GM12878 (cell line): ENCODE measurements around the gene RAB23. TPM values are rescaled to one million over a fixed set of nuclear protein-coding genes. Genes with fewer than 3 reads are reported as not detected.

ENCODE experiments used
- ATAC-seq: fragments of 200-7000 bp; cut with Tn5 transposase; 3 replicates; pipeline ENCODE4 v1.9.1; 2020; ENCODE audit warnings: mild to moderate bottlenecking, moderate library complexity
- BruUV-seq: library from RNA; stranded (reverse); fragments of 400-500 nt; replicated peaks from 2 replicates; lab custom pipeline; 2021; lab: Mats Ljungman, UMichigan
- CTCF ChIA-PET: fragments of 300-600 bp; sonication (Branson Sonifier 250); formaldehyde crosslinking; extraction: SDS; loops from one replicate; lab custom pipeline; 2021; ENCODE audit warnings: inconsistent platforms; lab: Yijun Ruan, JAX
- POLR2A ChIA-PET: fragments of 350-600 bp; formaldehyde crosslinking; extraction: SDS; loops from one replicate; lab custom pipeline; 2021; ENCODE audit warnings: inconsistent platforms; lab: Charles Lee
- RAD21 ChIA-PET: fragments of 300-600 bp; sonication (Branson Sonifier 250); formaldehyde crosslinking; loops from one replicate; lab custom pipeline; 2023; ENCODE audit warnings: antibody characterized with exemption; ENCODE audit not compliant: unreplicated experiment; lab: Charles Lee
- SMC1A ChIA-PET: fragments of 300-600 bp; sonication (Branson Sonifier 250); formaldehyde crosslinking; loops from one replicate; lab custom pipeline; 2023; ENCODE audit not compliant: unreplicated experiment, uncharacterized antibody; lab: Charles Lee
- DNase-seq: peaks from one replicate; pipeline ENCODE4 v3.0.0-alpha.2; 2011; ENCODE audit warnings: low read depth, low spot score
- FAIRE-seq: peaks from 3 replicates; lab custom pipeline; 2011; peaks lifted over from hg19 to GRCh38; lab: Jason Lieb, UNC
- H2AFZ ChIP-seq: 2 replicates; pipeline ENCODE4 v1.6.0; 2011; ENCODE audit warnings: low read depth, low read length, control low read depth; ENCODE audit not compliant: control insufficient read depth
- H3K27ac ChIP-seq: 2 replicates; pipeline ENCODE4 v1.5.1; 2011; ENCODE audit warnings: control low read depth; ENCODE audit not compliant: control insufficient read depth, insufficient read depth
- H3K27me3 ChIP-seq, 2 experiments: replicated peaks in 1 of 2; 2 replicates each; pipeline versions ENCODE4 v1.6.0 to v1.6.1; 2011; ENCODE audit warnings: low read length in 1 of 2; ENCODE audit not compliant: control insufficient read depth in 2 of 2, insufficient read depth in 2 of 2
- H3K36me3 ChIP-seq, 2 experiments: 2 replicates each; pipeline ENCODE4 v1.5.1; 2011; ENCODE audit warnings: low read length in 1 of 2; ENCODE audit not compliant: control insufficient read depth in 2 of 2, insufficient read depth in 2 of 2
- H3K4me1 ChIP-seq: 2 replicates; pipeline ENCODE4 v1.6.1; 2011; ENCODE audit warnings: mild to moderate bottlenecking, low read length, moderate library complexity, mixed read lengths; ENCODE audit not compliant: control insufficient read depth, insufficient read depth
- H3K4me2 ChIP-seq: 2 replicates; pipeline ENCODE4 v1.6.0; 2011; ENCODE audit warnings: control low read depth; ENCODE audit not compliant: control insufficient read depth, insufficient read depth
- H3K4me3 ChIP-seq: fragments of 200-600 bp; sonication (generic); 2 replicates; pipeline ENCODE4 v1.5.1; 2016
- H3K79me2 ChIP-seq: 2 replicates; pipeline ENCODE4 v1.6.0; 2011; ENCODE audit warnings: low read length; ENCODE audit not compliant: control insufficient read depth, insufficient read depth
- H3K9ac ChIP-seq: 2 replicates; pipeline ENCODE4 v1.8.0; 2011; ENCODE audit warnings: low read length, control low read depth, mixed read lengths; ENCODE audit not compliant: control insufficient read depth, insufficient read depth
- H3K9me3 ChIP-seq: replicated peaks from 3 replicates; pipeline ENCODE4 v1.5.1; 2011; ENCODE audit warnings: mild to moderate bottlenecking, low read length; ENCODE audit not compliant: control insufficient read depth, insufficient read depth
- H4K20me1 ChIP-seq: 2 replicates; pipeline ENCODE4 v1.6.0; 2011; ENCODE audit not compliant: control insufficient read depth, insufficient read depth
- CREB1 ChIP-seq: IDR thresholded peaks from 2 replicates; pipeline ENCODE4 v1.6.1; 2012; ENCODE audit warnings: low read depth, mild to moderate bottlenecking, inconsistent platforms
- PAX5 ChIP-seq: IDR thresholded peaks from 2 replicates; pipeline ENCODE4 v1.6.1; 2011; ENCODE audit warnings: low read depth, low read length, borderline replicate concordance
- POLR2AphosphoS2 ChIP-seq: IDR thresholded peaks from 2 replicates; pipeline ENCODE4 v1.6.1; 2011; ENCODE audit warnings: low read depth, mild to moderate bottlenecking, low read length, improper control_type of control experiment, moderate library complexity
- SREBF2 ChIP-seq: IDR thresholded peaks from 2 replicates; pipeline ENCODE4 v1.6.1; 2012; ENCODE audit warnings: mild to moderate bottlenecking, low read length
- WGBS: methylation state at CpG from one replicate; pipeline ENCODE4 v1.1.6; 2016; ENCODE audit warnings: low lambda C conversion rate; ENCODE audit not compliant: insufficient replicate concordance, insufficient coverage; ENCODE audit errors: missing lambda C conversion rate; 5-methylcytosine and 5-hydroxymethylcytosine counted together
- in situ Hi-C: fragments of 300-500 bp; cut with MboI; formaldehyde crosslinking; loops from 9 replicates; pipeline ENCODE4 v1.14.3; 2018; ENCODE audit warnings: mixed read lengths
- intact Hi-C: fragments of 100-400 bp; cut with micrococcal nuclease; formaldehyde crosslinking; loops from one replicate; pipeline ENCODE4 v1.14.2; 2022; ENCODE audit not compliant: unreplicated experiment
- polyA plus RNA-seq, 11 experiments: library from polyadenylated mRNA; depleted of rRNA in 4 of 11; unstranded in 6 of 11; stranded (reverse) in 5 of 11; fragments of >200 nt; fragmentation: Nextera tagmentation in 4 of 11; fragmentation: Illumina TruSeq in 1 of 11; extraction: Ambion mirVana in 4 of 11; extraction: Trizol in 1 of 11; gene quantifications; 1 replicate in 1 of 11; 2 replicates in 10 of 11; pipeline versions ENCODE4 v1.2.1 to v1.2.3, GENCODE V29; 2011 to 2016; ENCODE audit warnings: inconsistent platforms in 2 of 11, missing spikeins in 2 of 11, low read depth in 1 of 11
- total RNA-seq, 4 experiments: library from RNA; depleted of rRNA in 3 of 4; stranded (reverse); fragments of >200 nt in 3 of 4; fragmentation: Illumina TruSeq in 1 of 4; extraction: Trizol in 1 of 4; gene quantifications; 2 replicates each; pipeline versions ENCODE4 v1.2.1 to v1.2.3, GENCODE V29; 2013 to 2021
- TF ChIP-seq, protein P1 (sequence below): IDR thresholded peaks from 2 replicates; pipeline ENCODE4 v1.6.1; 2012; ENCODE audit warnings: improper control_type of control experiment, low read depth, low read length; ENCODE audit not compliant: insufficient replicate concordance
- TF ChIP-seq, protein P2 (sequence below): fragments of 450-650 bp; IDR thresholded peaks from 2 replicates; pipeline ENCODE4 v1.6.1; 2014; ENCODE audit warnings: mild to moderate bottlenecking
- TF ChIP-seq, protein P3 (sequence below): fragments of 450-650 bp; IDR thresholded peaks from 2 replicates; pipeline ENCODE4 v1.6.1; 2018; ENCODE audit warnings: borderline replicate concordance, mild to moderate bottlenecking; ENCODE audit not compliant: partially characterized antibody
- TF ChIP-seq, protein P4 (sequence below): fragments of 450-650 bp; formaldehyde crosslinking; IDR thresholded peaks from 2 replicates; pipeline ENCODE4 v1.4.0; 2022; ENCODE audit warnings: mild to moderate bottlenecking, moderate library complexity

Gene RAB23
- total and polyA plus RNA-seq, 10 of the 15 experiments (the other 5 are each of a cell fraction or from before 2014, with no cell fraction given) = 0.80 to 6.0 (median 3.1) TPM

GRCh38 chr6:57252975-57253374 lies 30.9 kb upstream of the RAB23 start:
- no peak overlapping the region for H3K9ac ChIP-seq
- no TSS peak for BruUV-seq
- in situ Hi-C loops = no loop called here
- H3K27me3 ChIP-seq = no peaks in the 10 kb centered on the region
- DNase-seq (no peak), ATAC-seq (no peak), FAIRE-seq (no peak)
- intact Hi-C loops = no loop called here
- ChIA-PET POLR2A (no interaction called here), SMC1A (no interaction called here), CTCF (interaction anchor here (0.9 kb wide), 1 partner anchor 348 kb away, joined by 3 read pairs; no protein-coding TSS in a partner anchor), RAD21 (interaction anchor here (1.4 kb wide), 1 partner anchor 64 kb away, joined by 3 read pairs; no protein-coding TSS in a partner anchor)
- H3K4me2 ChIP-seq = no peak overlapping the region
- no peak overlapping the region for H3K4me3 ChIP-seq
- 7% methylated on average over 1 of the region's 1 CpG for WGBS
- H3K79me2 ChIP-seq = no peaks in the 10 kb centered on the region
- H2AFZ ChIP-seq = no peak overlapping the region
- H3K27ac ChIP-seq = no peak overlapping the region
- H4K20me1 ChIP-seq = no peaks in the 10 kb centered on the region
- no peaks in the 10 kb centered on the region for H3K9me3 ChIP-seq
- H3K4me1 ChIP-seq = no peaks in the 10 kb centered on the region
- H3K36me3 ChIP-seq = no peaks in the 10 kb centered on the region
- TF ChIP-seq SREBF2 = no peak
- no peak for TF ChIP-seq POLR2AphosphoS2
- TF ChIP-seq, protein P1, sequence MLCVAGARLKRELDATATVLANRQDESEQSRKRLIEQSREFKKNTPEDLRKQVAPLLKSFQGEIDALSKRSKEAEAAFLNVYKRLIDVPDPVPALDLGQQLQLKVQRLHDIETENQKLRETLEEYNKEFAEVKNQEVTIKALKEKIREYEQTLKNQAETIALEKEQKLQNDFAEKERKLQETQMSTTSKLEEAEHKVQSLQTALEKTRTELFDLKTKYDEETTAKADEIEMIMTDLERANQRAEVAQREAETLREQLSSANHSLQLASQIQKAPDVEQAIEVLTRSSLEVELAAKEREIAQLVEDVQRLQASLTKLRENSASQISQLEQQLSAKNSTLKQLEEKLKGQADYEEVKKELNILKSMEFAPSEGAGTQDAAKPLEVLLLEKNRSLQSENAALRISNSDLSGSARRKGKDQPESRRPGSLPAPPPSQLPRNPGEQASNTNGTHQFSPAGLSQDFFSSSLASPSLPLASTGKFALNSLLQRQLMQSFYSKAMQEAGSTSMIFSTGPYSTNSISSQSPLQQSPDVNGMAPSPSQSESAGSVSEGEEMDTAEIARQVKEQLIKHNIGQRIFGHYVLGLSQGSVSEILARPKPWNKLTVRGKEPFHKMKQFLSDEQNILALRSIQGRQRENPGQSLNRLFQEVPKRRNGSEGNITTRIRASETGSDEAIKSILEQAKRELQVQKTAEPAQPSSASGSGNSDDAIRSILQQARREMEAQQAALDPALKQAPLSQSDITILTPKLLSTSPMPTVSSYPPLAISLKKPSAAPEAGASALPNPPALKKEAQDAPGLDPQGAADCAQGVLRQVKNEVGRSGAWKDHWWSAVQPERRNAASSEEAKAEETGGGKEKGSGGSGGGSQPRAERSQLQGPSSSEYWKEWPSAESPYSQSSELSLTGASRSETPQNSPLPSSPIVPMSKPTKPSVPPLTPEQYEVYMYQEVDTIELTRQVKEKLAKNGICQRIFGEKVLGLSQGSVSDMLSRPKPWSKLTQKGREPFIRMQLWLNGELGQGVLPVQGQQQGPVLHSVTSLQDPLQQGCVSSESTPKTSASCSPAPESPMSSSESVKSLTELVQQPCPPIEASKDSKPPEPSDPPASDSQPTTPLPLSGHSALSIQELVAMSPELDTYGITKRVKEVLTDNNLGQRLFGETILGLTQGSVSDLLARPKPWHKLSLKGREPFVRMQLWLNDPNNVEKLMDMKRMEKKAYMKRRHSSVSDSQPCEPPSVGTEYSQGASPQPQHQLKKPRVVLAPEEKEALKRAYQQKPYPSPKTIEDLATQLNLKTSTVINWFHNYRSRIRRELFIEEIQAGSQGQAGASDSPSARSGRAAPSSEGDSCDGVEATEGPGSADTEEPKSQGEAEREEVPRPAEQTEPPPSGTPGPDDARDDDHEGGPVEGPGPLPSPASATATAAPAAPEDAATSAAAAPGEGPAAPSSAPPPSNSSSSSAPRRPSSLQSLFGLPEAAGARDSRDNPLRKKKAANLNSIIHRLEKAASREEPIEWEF = no peak
- TF ChIP-seq, protein P2, sequence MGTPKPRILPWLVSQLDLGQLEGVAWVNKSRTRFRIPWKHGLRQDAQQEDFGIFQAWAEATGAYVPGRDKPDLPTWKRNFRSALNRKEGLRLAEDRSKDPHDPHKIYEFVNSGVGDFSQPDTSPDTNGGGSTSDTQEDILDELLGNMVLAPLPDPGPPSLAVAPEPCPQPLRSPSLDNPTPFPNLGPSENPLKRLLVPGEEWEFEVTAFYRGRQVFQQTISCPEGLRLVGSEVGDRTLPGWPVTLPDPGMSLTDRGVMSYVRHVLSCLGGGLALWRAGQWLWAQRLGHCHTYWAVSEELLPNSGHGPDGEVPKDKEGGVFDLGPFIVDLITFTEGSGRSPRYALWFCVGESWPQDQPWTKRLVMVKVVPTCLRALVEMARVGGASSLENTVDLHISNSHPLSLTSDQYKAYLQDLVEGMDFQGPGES = no peak
- TF ChIP-seq PAX5 = no peak
- TF ChIP-seq, protein P3, sequence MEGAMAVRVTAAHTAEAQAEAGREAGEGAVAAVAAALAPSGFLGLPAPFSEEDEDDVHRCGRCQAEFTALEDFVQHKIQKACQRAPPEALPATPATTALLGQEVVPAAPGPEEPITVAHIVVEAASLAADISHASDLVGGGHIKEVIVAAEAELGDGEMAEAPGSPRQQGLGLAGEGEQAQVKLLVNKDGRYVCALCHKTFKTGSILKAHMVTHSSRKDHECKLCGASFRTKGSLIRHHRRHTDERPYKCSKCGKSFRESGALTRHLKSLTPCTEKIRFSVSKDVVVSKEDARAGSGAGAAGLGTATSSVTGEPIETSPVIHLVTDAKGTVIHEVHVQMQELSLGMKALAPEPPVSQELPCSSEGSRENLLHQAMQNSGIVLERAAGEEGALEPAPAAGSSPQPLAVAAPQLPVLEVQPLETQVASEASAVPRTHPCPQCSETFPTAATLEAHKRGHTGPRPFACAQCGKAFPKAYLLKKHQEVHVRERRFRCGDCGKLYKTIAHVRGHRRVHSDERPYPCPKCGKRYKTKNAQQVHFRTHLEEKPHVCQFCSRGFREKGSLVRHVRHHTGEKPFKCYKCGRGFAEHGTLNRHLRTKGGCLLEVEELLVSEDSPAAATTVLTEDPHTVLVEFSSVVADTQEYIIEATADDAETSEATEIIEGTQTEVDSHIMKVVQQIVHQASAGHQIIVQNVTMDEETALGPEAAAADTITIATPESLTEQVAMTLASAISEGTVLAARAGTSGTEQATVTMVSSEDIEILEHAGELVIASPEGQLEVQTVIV = no peak
- no peak for TF ChIP-seq CREB1
- TF ChIP-seq, protein P4, sequence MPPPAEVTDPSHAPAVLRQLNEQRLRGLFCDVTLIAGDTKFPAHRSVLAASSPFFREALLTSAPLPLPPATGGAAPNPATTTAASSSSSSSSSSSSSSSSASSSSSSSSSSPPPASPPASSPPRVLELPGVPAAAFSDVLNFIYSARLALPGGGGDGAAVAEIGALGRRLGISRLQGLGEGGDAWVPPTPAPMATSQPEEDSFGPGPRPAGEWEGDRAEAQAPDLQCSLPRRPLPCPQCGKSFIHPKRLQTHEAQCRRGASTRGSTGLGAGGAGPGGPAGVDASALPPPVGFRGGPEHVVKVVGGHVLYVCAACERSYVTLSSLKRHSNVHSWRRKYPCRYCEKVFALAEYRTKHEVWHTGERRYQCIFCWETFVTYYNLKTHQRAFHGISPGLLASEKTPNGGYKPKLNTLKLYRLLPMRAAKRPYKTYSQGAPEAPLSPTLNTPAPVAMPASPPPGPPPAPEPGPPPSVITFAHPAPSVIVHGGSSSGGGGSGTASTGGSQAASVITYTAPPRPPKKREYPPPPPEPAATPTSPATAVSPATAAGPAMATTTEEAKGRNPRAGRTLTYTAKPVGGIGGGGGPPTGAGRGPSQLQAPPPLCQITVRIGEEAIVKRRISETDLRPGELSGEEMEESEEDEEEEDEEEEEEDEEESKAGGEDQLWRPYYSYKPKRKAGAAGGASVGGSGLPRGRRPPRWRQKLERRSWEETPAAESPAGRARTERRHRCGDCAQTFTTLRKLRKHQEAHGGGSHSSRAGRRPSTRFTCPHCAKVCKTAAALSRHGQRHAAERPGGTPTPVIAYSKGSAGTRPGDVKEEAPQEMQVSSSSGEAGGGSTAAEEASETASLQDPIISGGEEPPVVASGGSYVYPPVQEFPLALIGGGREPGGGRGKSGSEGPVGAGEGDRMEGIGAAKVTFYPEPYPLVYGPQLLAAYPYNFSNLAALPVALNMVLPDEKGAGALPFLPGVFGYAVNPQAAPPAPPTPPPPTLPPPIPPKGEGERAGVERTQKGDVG (CRISPR knock-in tag) = no peak
